ENCODE data around the gene RIMKLB.

- TF ChIP-seq CTCF (IDR thresholded peaks at IDR 0.05) = no peak
- no peak for TF ChIP-seq NFIC (IDR thresholded peaks at IDR 0.05; ENCODE audit: borderline replicate concordance)
- TF ChIP-seq POLR2AphosphoS5 (IDR thresholded peaks at IDR 0.05; ENCODE audit: low read depth, low read length) = no peak
- TF ChIP-seq RAD21 (IDR thresholded peaks at IDR 0.05; ENCODE audit: low read length) = no peak
These were observed 36.8 kb upstream of the RIMKLB start for GRCh38 chr12:8661016-8661415.
